H1 (cell line): ENCODE measurements around the gene SYNGR4. TPM values are rescaled to one million over a fixed set of nuclear protein-coding genes. Genes with fewer than 3 reads are reported as not detected.

Experiments used
- CBX8 ChIP-seq: fragments of 300-800, 300-1000 bp; sonication (generic); IDR thresholded peaks from 2 replicates; pipeline ENCODE4 v1.7.1; 2016; ENCODE audit warnings: low read depth, low read length, borderline replicate concordance
- NRF1 ChIP-seq: IDR thresholded peaks from 2 replicates; pipeline ENCODE4 v1.6.1; 2011; ENCODE audit warnings: mild to moderate bottlenecking, low read depth, low read length, improper control_type of control experiment
- PHF8 ChIP-seq: fragments of 200-600 bp; sonication (generic); conservative IDR thresholded peaks from 2 replicates; pipeline ENCODE4 v1.7.1; 2012; ENCODE audit warnings: low read depth, mild to moderate bottlenecking, inconsistent platforms, low read length, moderate library complexity
- RXRA ChIP-seq: IDR thresholded peaks from 2 replicates; pipeline ENCODE4 v1.6.1; 2011; ENCODE audit warnings: low read depth, mild to moderate bottlenecking, low read length, moderate library complexity; ENCODE audit not compliant: insufficient read depth
- polyA plus RNA-seq, 7 experiments: library from polyadenylated mRNA; depleted of rRNA in 3 of 7; stranded (reverse) in 5 of 7; unstranded in 2 of 7; fragments of >200 nt in 5 of 7; fragments of 200-250 nt in 2 of 7; gene quantifications; 1 replicate in 5 of 7; 2 replicates in 1 of 7; 4 replicates in 1 of 7; pipeline versions ENCODE4 v1.2.1 to v1.2.3, GENCODE V29; 2011 to 2013; ENCODE audit warnings: missing spikeins in 2 of 7, mixed read lengths in 2 of 7
- total RNA-seq: library from RNA; stranded (reverse); fragmentation: NEBNext Ultra II Directional; extraction: Animal tissue kit (Norgen Biotek cat#: 25700); gene quantifications from 2 replicates; pipeline ENCODE4 v1.2.1, GENCODE V29; 2021

Gene SYNGR4
- total and polyA plus RNA-seq, 2 of the 8 experiments (the other 6 are each of a cell fraction or from before 2014, with no cell fraction given), result 0.41 TPM; not detected in 1

GRCh38 chr19:48419158-48419920 is 55.2 kb downstream of the SYNGR4 start (continued):
- no peak for TF ChIP-seq NRF1
- no peak for TF ChIP-seq CBX8
- TF ChIP-seq PHF8, result no peak
- TF ChIP-seq RXRA, result no peak
